Stimulated activated CD4-positive, alpha-beta T cell treated with anti-CD3 and anti-CD28 coated beads, Interleukin-1b, Interleukin-23, amount 100 ng/mL, for 1 hour (primary cell): ENCODE data around the gene MYO5B.

Source experiments
- DNase-seq, 2 donors: peaks; one replicate each; pipeline ENCODE4 v3.0.0-alpha.2; 2020; ENCODE audit warnings: low read depth in 2 of 2

Gene MYO5B

GRCh38 chr18:50013363-50014138, 181.4 kb downstream of the MYO5B start:
- no peak for DNase-seq

- no peak for DNase-seq
Observed at GRCh38 chr18:50011813-50012435, 183.0 kb downstream of the MYO5B start.

GRCh38 chr18:50009773-50010335, 185.1 kb downstream of the MYO5B start:
- DNase-seq = no peak

- no peak for DNase-seq
Observed at GRCh38 chr18:50008306-50008705, 186.6 kb downstream of the MYO5B start.

- DNase-seq = no peak
Observed at GRCh38 chr18:50006470-50007046, 188.4 kb downstream of the MYO5B start.

GRCh38 chr18:50004013-50004412, 190.9 kb downstream of the MYO5B start:
- no peak for DNase-seq

- no peak for DNase-seq
Observed at GRCh38 chr18:50002781-50003180, 192.2 kb downstream of the MYO5B start.

GRCh38 chr18:50000227-50000626, 194.7 kb downstream of the MYO5B start:
- no peak for DNase-seq

GRCh38 chr18:49999128-49999527, 195.8 kb downstream of the MYO5B start:
- DNase-seq = no peak

- no peak for DNase-seq
Observed at GRCh38 chr18:49997558-49997957, 197.4 kb downstream of the MYO5B start.

- no peak for DNase-seq
Observed at GRCh38 chr18:49994410-49994809, 200.5 kb downstream of the MYO5B start.

GRCh38 chr18:49993299-49993698, 201.6 kb downstream of the MYO5B start:
- DNase-seq = no peak

- no peak for DNase-seq
Observed at GRCh38 chr18:49988733-49989132, 206.2 kb downstream of the MYO5B start.

GRCh38 chr18:49988101-49988500, 206.8 kb downstream of the MYO5B start:
- DNase-seq = no peak

- no peak for DNase-seq
Observed at GRCh38 chr18:49985236-49985635, 209.7 kb downstream of the MYO5B start.

GRCh38 chr18:49980896-49981295, 214.1 kb downstream of the MYO5B start:
- no peak for DNase-seq

GRCh38 chr18:49976795-49977560, 218.0 kb downstream of the MYO5B start:
- no peak for DNase-seq

- no peak for DNase-seq
Observed at GRCh38 chr18:49976001-49976400, 218.9 kb downstream of the MYO5B start.

GRCh38 chr18:49974079-49974478, 220.9 kb downstream of the MYO5B start:
- no peak for DNase-seq

GRCh38 chr18:49973592-49973991, 221.4 kb downstream of the MYO5B start:
- DNase-seq = no peak

GRCh38 chr18:49972535-49972934, 222.4 kb downstream of the MYO5B start:
- DNase-seq = no peak

GRCh38 chr18:49971462-49971861, 223.5 kb downstream of the MYO5B start:
- no peak for DNase-seq
